IMR-90 (cell line): ENCODE data around the gene TFRC. TPM values are rescaled to one million over a fixed set of nuclear protein-coding genes. Genes with fewer than 3 reads are reported as not detected.
"Not testable (repeated sequence)": the region's sequence is repeated elsewhere in the genome, so short reads cannot be mapped to it uniquely, and the experiment has no call there.

Experiments used
- ATAC-seq: fragments of 200-7000 bp; cut with Tn5 transposase; 2 replicates; pipeline ENCODE4 v1.9.1; 2020; ENCODE audit warnings: low read depth, mild to moderate bottlenecking, moderate library complexity
- BruUV-seq: library from RNA; stranded (reverse); fragments of 400-500 nt; replicated peaks from 2 replicates; lab custom pipeline; 2021; lab: Mats Ljungman, UMichigan
- CTCF ChIA-PET: fragments of 300-600 bp; formaldehyde crosslinking; extraction: SDS; loops from one replicate; lab custom pipeline; 2021; ENCODE audit warnings: antibody characterized with exemption; lab: Yijun Ruan, JAX
- POLR2A ChIA-PET: fragments of 300-600 bp; sonication (Branson Sonifier 250); formaldehyde crosslinking; loops from one replicate; lab custom pipeline; 2022; ENCODE audit warnings: antibody characterized with exemption; ENCODE audit not compliant: unreplicated experiment; lab: Charles Lee
- DNase-seq: peaks from one replicate; pipeline ENCODE4 v3.0.0; 2013
- H2AFZ ChIP-seq: replicated peaks from 2 replicates; pipeline ENCODE3; 2013; ENCODE audit warnings: low read length, mild to moderate bottlenecking; ENCODE audit not compliant: poor library complexity
- H2AK5ac ChIP-seq: 2 replicates; pipeline ENCODE4 v1.6.1; 2013; ENCODE audit warnings: low read depth, low read length, inconsistent platforms
- H2AK9ac ChIP-seq: replicated peaks from 2 replicates; pipeline ENCODE3; 2013; ENCODE audit warnings: mild to moderate bottlenecking, low read depth, low read length, moderate library complexity; ENCODE audit not compliant: poor library complexity
- H2BK120ac ChIP-seq: 2 replicates; pipeline ENCODE4 v1.6.1; 2013; ENCODE audit warnings: low read depth, low read length, inconsistent platforms
- H2BK15ac ChIP-seq: 3 replicates; pipeline ENCODE4 v1.6.1; 2013; ENCODE audit warnings: low read depth, low read length, inconsistent platforms
- H2BK20ac ChIP-seq: 2 replicates; pipeline ENCODE4 v1.6.1; 2013; ENCODE audit warnings: low read depth, mild to moderate bottlenecking, inconsistent platforms, low read length, moderate library complexity
- H2BK5ac ChIP-seq: 2 replicates; pipeline ENCODE4 v1.6.1; 2013; ENCODE audit warnings: mild to moderate bottlenecking, low read depth, low read length, inconsistent platforms; ENCODE audit not compliant: poor library complexity, severe bottlenecking
- H3K14ac ChIP-seq: replicated peaks from 2 replicates; pipeline ENCODE4 v1.6.1; 2013; ENCODE audit warnings: low read depth, low read length, inconsistent platforms
- H3K18ac ChIP-seq: 2 replicates; pipeline ENCODE4 v1.6.1; 2013; ENCODE audit warnings: low read depth, low read length, control low read depth
- H3K23ac ChIP-seq: 2 replicates; pipeline ENCODE4 v1.6.1; 2013; ENCODE audit warnings: low read depth, low read length, inconsistent platforms
- H3K27ac ChIP-seq: 2 replicates; pipeline ENCODE4 v1.5.1; 2013; ENCODE audit warnings: mild to moderate bottlenecking, control low read depth, low read length; ENCODE audit not compliant: insufficient read depth
- H3K27me3 ChIP-seq: 2 replicates; pipeline ENCODE4 v1.6.1; 2013; ENCODE audit warnings: low read length; ENCODE audit not compliant: control insufficient read depth, insufficient read depth
- H3K36me3 ChIP-seq: 2 replicates; pipeline ENCODE4 v1.6.1; 2013; ENCODE audit warnings: low read length, mixed read lengths; ENCODE audit not compliant: control insufficient read depth, insufficient read depth
- H3K4ac ChIP-seq: 2 replicates; pipeline ENCODE4 v1.6.1; 2013; ENCODE audit warnings: low read depth, low read length, inconsistent platforms
- H3K4me1 ChIP-seq: 2 replicates; pipeline ENCODE4 v1.6.1; 2013; ENCODE audit warnings: low read length, mixed read lengths; ENCODE audit not compliant: control insufficient read depth, insufficient read depth
- H3K4me2 ChIP-seq: 2 replicates; pipeline ENCODE4 v1.6.1; 2013; ENCODE audit warnings: low read depth, mild to moderate bottlenecking, control low read depth, low read length, moderate library complexity
- H3K4me3 ChIP-seq: 2 replicates; pipeline ENCODE4 v1.5.1; 2013; ENCODE audit warnings: low read depth, mild to moderate bottlenecking, control low read depth, low read length, moderate library complexity; ENCODE audit not compliant: insufficient read depth
- H3K56ac ChIP-seq: 2 replicates; pipeline ENCODE4 v1.6.1; 2013; ENCODE audit warnings: low read length, inconsistent platforms; ENCODE audit not compliant: insufficient read depth; ENCODE audit errors: extremely low read depth
- H3K79me1 ChIP-seq, 2 experiments: 2 replicates each; pipeline ENCODE4 v1.6.1; 2013; ENCODE audit warnings: low read length in 2 of 2, inconsistent platforms in 1 of 2, low read depth in 1 of 2
- H3K9ac ChIP-seq: 2 replicates; pipeline ENCODE4 v1.6.1; 2013; ENCODE audit warnings: low read depth, low read length, control low read depth
- H3K9me1 ChIP-seq: 2 replicates; pipeline ENCODE4 v1.6.1; 2013; ENCODE audit warnings: low read length, inconsistent platforms; ENCODE audit not compliant: insufficient read depth
- H3K9me3 ChIP-seq: 2 replicates; pipeline ENCODE4 v1.6.1; 2013; ENCODE audit warnings: low read length; ENCODE audit not compliant: control insufficient read depth, insufficient read depth
- H4K20me1 ChIP-seq: 2 replicates; pipeline ENCODE4 v1.6.1; 2013; ENCODE audit warnings: low read length, inconsistent platforms; ENCODE audit not compliant: insufficient read depth
- H4K5ac ChIP-seq: 2 replicates; pipeline ENCODE4 v1.6.1; 2013; ENCODE audit warnings: mild to moderate bottlenecking, low read depth, low read length, control low read depth
- H4K8ac ChIP-seq, 2 experiments: 2 replicates each; pipeline ENCODE4 v1.6.1; 2013; ENCODE audit warnings: low read depth in 2 of 2, low read length in 2 of 2, control low read depth in 1 of 2, inconsistent platforms in 1 of 2
- H4K91ac ChIP-seq: 2 replicates; pipeline ENCODE4 v1.6.1; 2013; ENCODE audit warnings: low read depth, low read length, inconsistent platforms; ENCODE audit not compliant: insufficient read depth
- RAD21 ChIP-seq: IDR thresholded peaks from 2 replicates; pipeline ENCODE4 v1.6.1; 2012; ENCODE audit warnings: low read length, improper control_type of control experiment
- SMC3 ChIP-seq: fragments of 150-350 bp; IDR thresholded peaks from 2 replicates; pipeline ENCODE4 v1.6.1; 2016; ENCODE audit warnings: low read depth, mild to moderate bottlenecking, antibody characterized with exemption, low read length, moderate library complexity
- WGBS, 2 experiments: methylation state at CpG; one replicate each; pipeline versions ENCODE4 v1.1.5 to v1.1.7; 2013; ENCODE audit warnings: missing lambda C conversion rate in 2 of 2; ENCODE audit not compliant: insufficient read length in 1 of 2; ENCODE audit errors: extremely low coverage in 2 of 2; 5-methylcytosine and 5-hydroxymethylcytosine counted together
- dilution Hi-C: fragments of 300-500 bp; cut with HindIII; formaldehyde crosslinking; loops from one replicate; pipeline ENCODE4 v1.14.3; 2018; ENCODE audit warnings: low sequenced_read_pairs; ENCODE audit not compliant: unreplicated experiment
- in situ Hi-C: fragments of 300-500 bp; cut with MboI; formaldehyde crosslinking; loops from 3 replicates; pipeline ENCODE4 v1.14.3; 2019; ENCODE audit warnings: low sequenced_read_pairs, inconsistent platforms, mixed read lengths
- intact Hi-C: fragments of 100-400 bp; cut with micrococcal nuclease; formaldehyde crosslinking; loops from 2 replicates; pipeline ENCODE4 v1.10.0; 2022
- polyA plus RNA-seq, 3 experiments: library from polyadenylated mRNA; depleted of rRNA; stranded (reverse); fragments of >200 nt; gene quantifications; 2 replicates each; pipeline ENCODE4 v1.2.3, GENCODE V29; 2012; ENCODE audit warnings: low replicate concordance in 1 of 3
- total RNA-seq: library from RNA; depleted of rRNA; stranded (reverse); fragments of >200 nt; gene quantifications from 2 replicates; pipeline ENCODE4 v1.2.3, GENCODE V29; 2012
- TF ChIP-seq, protein P1 (sequence below): conservative IDR thresholded peaks from 2 replicates; pipeline ENCODE4 v1.5.1; 2012; ENCODE audit warnings: mild to moderate bottlenecking, low read depth, low read length, improper control_type of control experiment

Gene TFRC
- total and polyA plus RNA-seq, 2 of the 4 experiments (the other 2 are of a cell fraction) = 78.6 to 156 TPM

DNA sequence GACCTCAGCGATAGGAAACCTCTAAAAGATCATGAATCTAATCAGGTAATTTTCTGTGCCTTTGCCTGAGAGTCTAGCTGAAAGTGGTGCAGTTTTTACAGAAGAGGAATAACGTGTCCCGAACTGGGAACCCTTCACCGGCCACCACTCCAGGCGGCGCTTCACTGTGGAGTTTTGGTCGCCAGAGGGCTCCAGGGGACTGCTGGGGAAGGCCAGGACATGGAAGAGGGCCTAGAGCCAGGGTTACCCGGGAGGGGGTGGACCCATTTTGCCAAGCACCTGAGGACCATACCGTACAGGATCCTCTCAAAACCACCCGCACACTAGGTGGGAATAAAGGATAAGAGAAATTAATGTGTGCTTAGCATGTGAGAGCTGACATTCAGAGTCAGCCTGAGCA lies 55.8 kb downstream of the TFRC start:
- ChIA-PET CTCF (interaction anchor here (0.8 to 1.9 kb wide), 3 partner anchors 12 to 170 kb away, joined by 3 to 5 read pairs (median 3); no protein-coding TSS in a partner anchor), POLR2A (interaction anchor here (0.6 kb wide), 1 partner anchor 670 kb away, joined by 4 read pairs; no protein-coding TSS in a partner anchor)
- H2BK5ac ChIP-seq, H3K27me3 ChIP-seq, H2BK20ac ChIP-seq, H3K9me1 ChIP-seq, H3K9me3 ChIP-seq, H3K23ac ChIP-seq, H2AFZ ChIP-seq, H3K14ac ChIP-seq, H3K4me1 ChIP-seq, H3K27ac ChIP-seq, DNase-seq, H4K91ac ChIP-seq, BruUV-seq, H4K20me1 ChIP-seq, dilution Hi-C loops, H3K4me2 ChIP-seq, H3K4ac ChIP-seq, H2AK5ac ChIP-seq, H3K18ac ChIP-seq, H4K8ac ChIP-seq, in situ Hi-C loops, H2AK9ac ChIP-seq, H2BK120ac ChIP-seq, H3K36me3 ChIP-seq, H3K4me3 ChIP-seq, H3K9ac ChIP-seq, H2BK15ac ChIP-seq, H4K5ac ChIP-seq, H3K79me1 ChIP-seq, H3K56ac ChIP-seq: not testable (repeated sequence)
- TF ChIP-seq RAD21 (peak; percentile 53), SMC3 (peak; percentile 48)
- TF ChIP-seq, protein P1, sequence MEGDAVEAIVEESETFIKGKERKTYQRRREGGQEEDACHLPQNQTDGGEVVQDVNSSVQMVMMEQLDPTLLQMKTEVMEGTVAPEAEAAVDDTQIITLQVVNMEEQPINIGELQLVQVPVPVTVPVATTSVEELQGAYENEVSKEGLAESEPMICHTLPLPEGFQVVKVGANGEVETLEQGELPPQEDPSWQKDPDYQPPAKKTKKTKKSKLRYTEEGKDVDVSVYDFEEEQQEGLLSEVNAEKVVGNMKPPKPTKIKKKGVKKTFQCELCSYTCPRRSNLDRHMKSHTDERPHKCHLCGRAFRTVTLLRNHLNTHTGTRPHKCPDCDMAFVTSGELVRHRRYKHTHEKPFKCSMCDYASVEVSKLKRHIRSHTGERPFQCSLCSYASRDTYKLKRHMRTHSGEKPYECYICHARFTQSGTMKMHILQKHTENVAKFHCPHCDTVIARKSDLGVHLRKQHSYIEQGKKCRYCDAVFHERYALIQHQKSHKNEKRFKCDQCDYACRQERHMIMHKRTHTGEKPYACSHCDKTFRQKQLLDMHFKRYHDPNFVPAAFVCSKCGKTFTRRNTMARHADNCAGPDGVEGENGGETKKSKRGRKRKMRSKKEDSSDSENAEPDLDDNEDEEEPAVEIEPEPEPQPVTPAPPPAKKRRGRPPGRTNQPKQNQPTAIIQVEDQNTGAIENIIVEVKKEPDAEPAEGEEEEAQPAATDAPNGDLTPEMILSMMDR = peak; percentile 45
- 20% methylated on average over 1 of the region's 10 CpGs; no CpG with 5 or more reads in 1 of the 2 experiments for WGBS, 2 experiments
- intact Hi-C loops = loop anchor here (1.0 to 2.0 kb wide), 3 partner anchors 47 to 493 kb away; no protein-coding TSS in a partner anchor
- peak; percentile 92 for ATAC-seq
